GM18520 (cell line): ENCODE results near the gene MYEOV.

Source experiments
- ATAC-seq: cut with Tn5 transposase; IDR thresholded peaks from one replicate; pipeline ENCODE4 v1.9.1; 2021; ENCODE audit not compliant: unreplicated experiment

Gene MYEOV

GRCh38 chr11:69339041-69339733 lies 45.2 kb downstream of the MYEOV start:
- no peak for ATAC-seq

DNA sequence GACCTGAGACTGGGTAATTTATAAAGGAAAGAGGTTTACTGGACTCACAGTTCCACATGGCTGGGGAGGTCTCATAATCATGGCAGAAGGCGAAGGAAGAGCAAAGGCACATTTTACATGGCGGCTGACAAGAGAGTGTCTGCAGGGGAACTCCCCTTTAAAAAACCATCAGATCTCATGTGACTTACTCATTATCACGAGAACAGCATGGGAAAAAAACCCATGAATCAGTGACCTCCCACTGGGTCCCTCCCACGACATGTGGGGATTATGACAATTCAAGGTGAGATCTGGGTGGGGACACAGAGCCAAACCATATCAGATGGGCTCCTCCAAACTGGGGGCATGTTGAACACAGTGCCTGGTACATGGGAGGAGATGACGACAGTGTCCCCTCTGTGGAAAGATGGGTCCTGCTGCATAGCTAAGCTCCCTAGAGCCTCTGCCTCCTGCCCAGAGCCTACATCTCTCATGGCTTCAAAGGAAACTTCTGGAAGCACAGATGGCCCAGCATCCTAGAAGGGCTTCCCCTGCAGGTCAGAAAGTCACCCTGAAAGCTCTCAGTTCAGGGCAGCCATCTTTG lies 46.1 kb downstream of the MYEOV start:
- no peak for ATAC-seq

- no peak for ATAC-seq
Measured at GRCh38 chr11:69342588-69343330, 48.8 kb downstream of the MYEOV start.

GRCh38 chr11:69343401-69344321 lies 49.7 kb downstream of the MYEOV start:
- no peak for ATAC-seq

- no peak for ATAC-seq
Measured at GRCh38 chr11:69344570-69345145, 50.7 kb downstream of the MYEOV start.
